Spleen (tissue), 11 donors: ENCODE data around the gene BMP5. TPM values are rescaled to one million over a fixed set of nuclear protein-coding genes. Genes with fewer than 3 reads are reported as not detected.

Source experiments
- DNase-seq: peaks from one replicate; pipeline ENCODE4 v3.0.0-alpha.2; 2020
- H3K27ac ChIP-seq, 8 donors: fragments of 200-600 bp; sonication (generic) in 7 of 8; 1 replicate in 4 of 8; 2 replicates in 4 of 8; pipeline versions ENCODE4 v1.5.0 to v1.8.0; 2016 to 2021; ENCODE audit warnings: inconsistent platforms in 4 of 8, mild to moderate bottlenecking in 4 of 8, moderate library complexity in 1 of 8
- H3K27me3 ChIP-seq, 7 donors: fragments of 200-600 bp; sonication (generic) in 6 of 7; replicated peaks in 1 of 7; 1 replicate in 4 of 7; 2 replicates in 3 of 7; pipeline versions ENCODE4 v1.5.0 to v1.8.0; 2016 to 2021; ENCODE audit warnings: inconsistent platforms in 3 of 7, mild to moderate bottlenecking in 1 of 7
- H3K36me3 ChIP-seq, 6 donors: fragments of 200-600 bp; sonication (generic) in 5 of 6; 1 replicate in 4 of 6; 2 replicates in 2 of 6; pipeline versions ENCODE4 v1.5.0 to v1.8.0; 2016 to 2021; ENCODE audit warnings: inconsistent platforms in 2 of 6
- H3K4me1 ChIP-seq, 6 donors: fragments of 200-600 bp; sonication (generic) in 5 of 6; 1 replicate in 3 of 6; 2 replicates in 3 of 6; pipeline versions ENCODE4 v1.5.0 to v1.8.0; 2016 to 2021; ENCODE audit warnings: inconsistent platforms in 3 of 6
- H3K4me3 ChIP-seq, 8 donors: fragments of 200-600 bp; sonication (generic) in 7 of 8; 1 replicate in 4 of 8; 2 replicates in 4 of 8; pipeline versions ENCODE4 v1.5.0 to v1.8.0; 2016 to 2021; ENCODE audit warnings: inconsistent platforms in 4 of 8, mild to moderate bottlenecking in 4 of 8, moderate library complexity in 2 of 8
- H3K9me3 ChIP-seq, 8 donors: fragments of 200-600 bp; sonication (generic) in 7 of 8; 1 replicate in 4 of 8; 2 replicates in 4 of 8; pipeline versions ENCODE4 v1.5.0 to v1.8.0; 2016 to 2021; ENCODE audit warnings: inconsistent platforms in 4 of 8
- POLR2A ChIP-seq, 3 donors: fragments of 450-650 bp; IDR thresholded peaks; one replicate each; pipeline ENCODE4 v1.5.1; 2017; ENCODE audit warnings: antibody characterized with exemption in 3 of 3, mild to moderate bottlenecking in 1 of 3
- POLR2AphosphoS5 ChIP-seq, 3 donors: sonication (generic); formaldehyde crosslinking; IDR thresholded peaks; one replicate each; pipeline ENCODE4 v1.5.1; 2017; ENCODE audit warnings: antibody characterized with exemption in 3 of 3
- WGBS, 5 donors: extraction: QIAGEN DNeasy Blood & Tissue Kit in 3 of 5; methylation state at CpG; one replicate each; pipeline versions ENCODE4 v1.1.5 to v1.1.7; 2013 to 2018; 5-methylcytosine and 5-hydroxymethylcytosine counted together
- intact Hi-C: fragments of 100-400 bp; cut with DNase I; formaldehyde crosslinking; loops from one replicate; pipeline ENCODE4 v1.15.0; 2023; ENCODE audit warnings: low total_unique reads
- polyA plus RNA-seq, 3 donors: library from polyadenylated mRNA; stranded (reverse); fragments of 200-250 nt; gene quantifications; one replicate each; pipeline ENCODE4 v1.2.1, GENCODE V29; 2013
- total RNA-seq, 7 donors: library from RNA; depleted of rRNA in 3 of 7; stranded (reverse); fragments of >200 nt in 3 of 7; fragmentation: NEBNext Ultra II Directional in 4 of 7; extraction: Animal tissue kit (Norgen Biotek cat#: 25700) in 4 of 7; gene quantifications; one replicate each; pipeline versions ENCODE4 v1.1.0 to v1.2.1, GENCODE V29; 2016 to 2021
- TF ChIP-seq, protein P1 (sequence below), 11 experiments: fragments of 200-600 bp in 7 of 11; fragments of 450-650 bp in 4 of 11; sonication (generic) in 4 of 11; IDR thresholded peaks in 8 of 11; conservative IDR thresholded peaks in 3 of 11; 1 replicate in 7 of 11; 2 replicates in 4 of 11; pipeline versions ENCODE4 v1.4.0 to v1.8.0; 2016 to 2021; ENCODE audit warnings: antibody characterized with exemption in 11 of 11, inconsistent platforms in 4 of 11, mild to moderate bottlenecking in 1 of 11
- donor health status: healthy with polysubstance abuse.
- donor health status: DM: no; HTN: no; CAD: no; lungs with moderate emphysema.
- donor health status: DM: no; HTN: no; CAD: no.
- donor health status: Bipolar disorder and iron deficiency.
- donor health status: healthy.
- donor health status: DM: no; HTN: no; CAD: no.
- donor health status: DM: yes; HTN: yes; CAD: no.

The BMP5 gene
- total and polyA plus RNA-seq, 10 donors: not detected

DNA sequence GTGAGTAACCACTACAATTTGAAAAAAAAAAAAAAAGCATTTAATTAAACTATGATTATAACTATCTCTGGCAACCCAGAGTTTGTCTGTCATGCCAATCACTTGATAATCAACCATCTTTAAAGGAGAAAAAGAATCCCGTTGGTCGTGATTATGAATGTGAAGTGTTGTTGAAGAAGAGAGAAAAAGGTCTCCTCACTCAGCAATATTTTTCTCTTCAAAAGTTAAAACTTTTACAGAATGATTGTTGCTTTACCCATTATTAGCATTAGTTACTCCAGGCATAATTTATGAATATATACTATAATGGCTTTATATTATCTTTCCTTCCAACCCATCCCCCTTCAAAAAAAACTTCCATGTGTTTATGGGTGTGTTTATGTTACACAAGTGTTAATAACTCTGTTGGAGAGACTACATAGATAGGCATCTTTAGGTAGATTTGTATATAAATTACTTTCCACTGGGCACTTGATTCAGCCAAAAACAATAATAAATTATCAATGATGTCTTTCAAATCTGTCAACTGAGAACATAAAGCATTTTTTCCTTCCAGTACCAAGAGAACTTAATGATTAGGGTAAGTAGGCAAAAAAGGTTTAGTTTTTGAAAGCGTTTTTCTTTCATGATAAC, 5.1 kb downstream of the BMP5 start:
- intact Hi-C loops: no loop called here
- Histone ChIP-seq H3K27me3 (no peaks in the 10 kb centered on the region), H3K4me3 (no peak overlapping the region), H3K27ac (no peak overlapping the region), H3K4me1 (no peaks in the 10 kb centered on the region), H3K9me3 (no peaks in the 10 kb centered on the region), H3K36me3 (no peaks in the 10 kb centered on the region)
- TF ChIP-seq POLR2A (IDR thresholded peaks at IDR 0.05) (no peak), POLR2AphosphoS5 (IDR thresholded peaks at IDR 0.05) (no peak)
- TF ChIP-seq, protein P1, sequence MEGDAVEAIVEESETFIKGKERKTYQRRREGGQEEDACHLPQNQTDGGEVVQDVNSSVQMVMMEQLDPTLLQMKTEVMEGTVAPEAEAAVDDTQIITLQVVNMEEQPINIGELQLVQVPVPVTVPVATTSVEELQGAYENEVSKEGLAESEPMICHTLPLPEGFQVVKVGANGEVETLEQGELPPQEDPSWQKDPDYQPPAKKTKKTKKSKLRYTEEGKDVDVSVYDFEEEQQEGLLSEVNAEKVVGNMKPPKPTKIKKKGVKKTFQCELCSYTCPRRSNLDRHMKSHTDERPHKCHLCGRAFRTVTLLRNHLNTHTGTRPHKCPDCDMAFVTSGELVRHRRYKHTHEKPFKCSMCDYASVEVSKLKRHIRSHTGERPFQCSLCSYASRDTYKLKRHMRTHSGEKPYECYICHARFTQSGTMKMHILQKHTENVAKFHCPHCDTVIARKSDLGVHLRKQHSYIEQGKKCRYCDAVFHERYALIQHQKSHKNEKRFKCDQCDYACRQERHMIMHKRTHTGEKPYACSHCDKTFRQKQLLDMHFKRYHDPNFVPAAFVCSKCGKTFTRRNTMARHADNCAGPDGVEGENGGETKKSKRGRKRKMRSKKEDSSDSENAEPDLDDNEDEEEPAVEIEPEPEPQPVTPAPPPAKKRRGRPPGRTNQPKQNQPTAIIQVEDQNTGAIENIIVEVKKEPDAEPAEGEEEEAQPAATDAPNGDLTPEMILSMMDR (IDR thresholded peaks at IDR 0.05 in 8 of 11, conservative IDR thresholded peaks at IDR 0.05 in 3 of 11): no peak
- 78 to 93% (median 84%) methylated on average over 3 of the region's 3 CpGs for WGBS, 5 donors
- no peak for DNase-seq

DNA sequence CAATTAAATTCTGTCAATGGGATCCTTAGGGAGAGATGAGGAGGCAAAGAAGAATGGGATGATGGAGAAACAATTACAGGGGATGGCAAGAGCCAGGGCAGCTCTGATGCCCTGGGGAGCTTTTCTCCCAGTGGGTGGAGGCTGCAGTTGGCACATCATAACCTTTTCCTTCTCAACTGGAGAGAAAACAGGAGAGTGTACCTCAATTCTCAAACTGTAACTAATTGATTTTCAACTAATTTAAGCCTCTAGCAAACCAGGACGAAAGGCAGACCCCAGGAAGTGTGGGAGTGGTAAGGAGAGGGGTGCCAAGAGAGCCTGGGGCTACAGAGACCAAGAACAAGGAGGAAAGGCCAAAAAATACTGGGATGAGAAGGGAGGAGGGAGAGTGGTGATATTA, 5.7 kb downstream of the BMP5 start:
- no peak overlapping the region for H3K4me3 ChIP-seq
- WGBS, 5 donors: 29 to 46% (median 38%) methylated on average over 1 of the region's 1 CpG

DNA sequence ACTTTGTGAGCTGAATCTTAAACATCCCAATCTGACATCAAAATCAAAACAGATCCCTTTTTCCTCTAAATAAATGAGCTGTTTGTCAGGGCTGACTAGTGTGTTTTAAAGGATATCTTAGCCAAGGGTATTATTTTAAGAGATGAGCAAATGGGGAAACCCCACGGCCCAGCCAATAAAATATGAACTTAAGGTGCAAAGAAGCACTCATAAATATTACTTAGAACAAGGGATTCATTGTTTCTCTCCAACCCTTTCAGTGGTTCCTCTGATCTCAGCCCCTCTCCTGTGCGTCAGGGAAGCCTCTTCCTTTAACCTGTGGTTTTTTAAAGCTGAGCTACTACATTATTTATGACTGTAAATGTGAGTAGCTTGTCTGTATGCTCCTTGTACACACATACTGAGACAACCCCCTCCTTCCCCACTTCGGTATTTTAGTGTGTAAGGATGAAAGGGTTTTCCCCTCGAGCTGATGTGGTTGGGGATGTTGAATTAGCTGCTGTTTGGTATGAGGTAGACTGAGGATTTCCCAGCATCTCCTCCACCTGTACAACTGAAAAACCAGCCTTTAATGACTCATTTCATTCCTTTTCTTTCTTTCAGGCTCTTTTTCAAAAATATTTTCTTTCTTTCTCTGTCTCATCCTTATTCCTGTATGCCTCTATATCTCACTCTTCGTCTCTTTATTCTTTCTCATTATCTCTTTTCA, 6.5 kb downstream of the BMP5 start:
- H3K27me3 ChIP-seq: no peaks in the 10 kb centered on the region
- no peaks in the 10 kb centered on the region for H3K9me3 ChIP-seq
- H3K4me3 ChIP-seq: no peak overlapping the region
- no peaks in the 10 kb centered on the region for H3K36me3 ChIP-seq
- intact Hi-C loops: no loop called here
- H3K4me1 ChIP-seq: no peaks in the 10 kb centered on the region
- TF ChIP-seq POLR2AphosphoS5 (IDR thresholded peaks at IDR 0.05) (no peak), POLR2A (IDR thresholded peaks at IDR 0.05) (no peak)
- TF ChIP-seq, protein P1 (IDR thresholded peaks at IDR 0.05 in 8 of 11, conservative IDR thresholded peaks at IDR 0.05 in 3 of 11): no peak
- 33 to 43% (median 40%) methylated on average over 5 of the region's 5 CpGs for WGBS, 5 donors
- DNase-seq: no peak
- no peak overlapping the region for H3K27ac ChIP-seq

More for the DNA sequence above, 5.7 kb downstream of the BMP5 start:
- no peak for TF ChIP-seq POLR2AphosphoS5 (IDR thresholded peaks at IDR 0.05)
- TF ChIP-seq, protein P1 (IDR thresholded peaks at IDR 0.05 in 8 of 11, conservative IDR thresholded peaks at IDR 0.05 in 3 of 11): no peak
- TF ChIP-seq POLR2A (IDR thresholded peaks at IDR 0.05): no peak
- H3K27me3 ChIP-seq: no peaks in the 10 kb centered on the region
- H3K36me3 ChIP-seq: no peaks in the 10 kb centered on the region
- intact Hi-C loops: no loop called here
- no peak for DNase-seq
- no peaks in the 10 kb centered on the region for H3K9me3 ChIP-seq
- no peaks in the 10 kb centered on the region for H3K4me1 ChIP-seq
- no peak overlapping the region for H3K27ac ChIP-seq

DNA sequence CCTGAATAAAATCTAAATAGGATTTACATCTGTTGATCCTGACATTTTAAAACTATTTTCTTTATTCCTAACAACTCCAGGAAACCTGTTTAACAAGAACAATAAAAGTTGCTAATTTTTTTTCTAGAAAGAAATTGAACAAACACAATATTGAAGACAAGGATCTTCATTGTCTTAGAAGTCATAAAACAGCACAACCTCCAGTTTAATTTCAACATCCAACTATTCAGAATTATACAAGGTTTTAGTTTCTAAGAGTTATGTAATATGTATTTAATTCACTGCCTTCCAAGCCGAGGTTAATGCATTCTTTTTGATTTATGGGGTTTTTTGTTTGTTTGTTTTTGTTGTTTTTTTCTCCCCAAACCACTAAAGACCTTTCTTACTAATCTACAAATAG, 7.2 kb downstream of the BMP5 start:
- no peak for DNase-seq
- H3K27ac ChIP-seq: no peak overlapping the region
- 24 to 47% (median 40%) methylated on average over 1 of the region's 1 CpG for WGBS, 5 donors

More for the DNA sequence above, 7.2 kb downstream of the BMP5 start:
- no peaks in the 10 kb centered on the region for H3K27me3 ChIP-seq
- no peak overlapping the region for H3K4me3 ChIP-seq
- H3K36me3 ChIP-seq: no peaks in the 10 kb centered on the region
- intact Hi-C loops: no loop called here
- no peaks in the 10 kb centered on the region for H3K9me3 ChIP-seq
- no peaks in the 10 kb centered on the region for H3K4me1 ChIP-seq
- TF ChIP-seq, protein P1 (IDR thresholded peaks at IDR 0.05 in 8 of 11, conservative IDR thresholded peaks at IDR 0.05 in 3 of 11): no peak
- no peak for TF ChIP-seq POLR2AphosphoS5 (IDR thresholded peaks at IDR 0.05)
- TF ChIP-seq POLR2A (IDR thresholded peaks at IDR 0.05): no peak
